Dermis blood vessel endothelial cell (primary cell): Measurements from ENCODE around the gene CLTRN. TPM values are rescaled to one million over a fixed set of nuclear protein-coding genes. Genes with fewer than 3 reads are reported as not detected.

Experiments used
- DNase-seq: peaks from one replicate; pipeline ENCODE4 v3.0.0; 2010
- total RNA-seq: library from RNA; depleted of rRNA; stranded (reverse); fragments of >200 nt; gene quantifications from 2 replicates; pipeline ENCODE4 v1.2.3, GENCODE V29; 2014

The CLTRN gene
- total RNA-seq, 1 donor from 2014 or later: 0.17 TPM

DNA sequence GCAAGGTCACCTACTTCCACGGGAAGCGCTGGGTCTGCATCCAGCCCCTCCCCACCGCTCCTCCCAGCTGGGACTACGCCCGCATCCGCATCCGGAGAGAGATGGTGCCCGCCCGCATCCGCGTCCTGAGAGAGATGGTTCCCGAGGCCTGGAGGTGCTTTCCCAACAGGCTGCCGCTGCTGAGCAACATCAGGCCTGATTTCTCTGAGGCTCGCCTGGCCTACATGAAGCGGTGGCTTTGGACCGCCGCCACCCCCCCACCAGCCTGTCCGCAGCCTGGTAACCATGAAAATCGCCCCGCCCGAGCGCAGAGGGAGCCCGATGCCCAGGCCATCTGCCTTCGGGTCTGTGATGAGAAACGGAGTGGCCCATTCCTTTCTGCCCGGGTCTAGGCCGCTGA lies 18.1 kb downstream of the CLTRN start:
- no peak for DNase-seq

GRCh38 chrX:15646031-15646430 lies 18.6 kb downstream of the CLTRN start:
- no peak for DNase-seq

- DNase-seq: no peak
These were observed 19.3 kb downstream of the CLTRN start for GRCh38 chrX:15645266-15645665.

DNA sequence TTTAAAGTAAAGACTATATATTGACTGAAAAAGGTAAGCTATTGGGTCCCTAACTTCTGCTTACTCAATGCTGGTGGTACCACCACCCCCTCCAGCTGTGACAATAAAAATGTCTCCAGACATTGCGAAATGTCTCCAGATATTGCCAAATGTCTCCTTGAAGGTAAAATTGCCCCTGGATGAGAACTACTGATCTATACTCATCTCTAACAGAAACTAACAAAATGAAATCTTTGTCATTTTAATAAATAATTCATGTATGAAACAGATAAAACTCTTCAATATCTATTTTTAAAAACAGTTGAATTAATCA lies 20.1 kb downstream of the CLTRN start:
- DNase-seq: no peak

- no peak for DNase-seq
These were observed 20.6 kb downstream of the CLTRN start for GRCh38 chrX:15643786-15644559.

DNA sequence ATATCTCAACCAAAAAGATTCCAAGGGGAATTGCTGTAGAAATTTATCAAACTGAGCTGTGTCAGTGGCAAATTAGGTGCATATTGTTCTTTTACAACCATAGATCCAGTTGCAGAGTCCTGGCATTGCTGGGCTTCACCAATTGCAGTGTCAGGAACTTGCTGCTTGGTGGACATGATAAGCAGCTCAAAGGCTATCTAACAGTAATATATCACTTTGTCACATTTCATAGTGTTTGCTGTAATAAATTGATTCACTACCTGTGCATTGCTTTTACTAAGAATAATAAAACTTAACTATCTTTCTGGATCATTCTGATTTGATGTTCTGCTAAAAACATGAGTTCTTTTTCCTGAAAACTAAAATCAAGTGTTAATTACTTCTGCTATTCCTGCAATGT lies 33.0 kb downstream of the CLTRN start:
- DNase-seq: no peak

DNA sequence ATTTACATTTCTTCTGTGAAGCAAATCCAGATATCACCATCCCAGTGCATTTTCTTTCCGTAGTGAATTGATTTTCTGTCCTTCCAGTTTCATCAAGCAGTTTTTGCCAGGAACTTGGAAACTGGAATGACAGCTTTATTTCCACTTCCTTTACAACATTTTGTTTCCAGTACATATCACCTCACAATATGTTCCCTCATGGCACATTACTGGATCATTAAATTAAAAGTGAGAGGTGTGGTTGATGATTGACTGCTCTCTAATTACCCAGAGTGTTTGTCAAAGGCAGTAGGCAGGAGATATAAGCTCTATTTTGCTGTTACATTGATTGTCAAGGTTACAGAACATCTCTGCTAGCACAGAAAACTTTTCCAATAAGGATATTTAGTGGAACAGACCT lies 41.6 kb downstream of the CLTRN start:
- DNase-seq: no peak

DNA sequence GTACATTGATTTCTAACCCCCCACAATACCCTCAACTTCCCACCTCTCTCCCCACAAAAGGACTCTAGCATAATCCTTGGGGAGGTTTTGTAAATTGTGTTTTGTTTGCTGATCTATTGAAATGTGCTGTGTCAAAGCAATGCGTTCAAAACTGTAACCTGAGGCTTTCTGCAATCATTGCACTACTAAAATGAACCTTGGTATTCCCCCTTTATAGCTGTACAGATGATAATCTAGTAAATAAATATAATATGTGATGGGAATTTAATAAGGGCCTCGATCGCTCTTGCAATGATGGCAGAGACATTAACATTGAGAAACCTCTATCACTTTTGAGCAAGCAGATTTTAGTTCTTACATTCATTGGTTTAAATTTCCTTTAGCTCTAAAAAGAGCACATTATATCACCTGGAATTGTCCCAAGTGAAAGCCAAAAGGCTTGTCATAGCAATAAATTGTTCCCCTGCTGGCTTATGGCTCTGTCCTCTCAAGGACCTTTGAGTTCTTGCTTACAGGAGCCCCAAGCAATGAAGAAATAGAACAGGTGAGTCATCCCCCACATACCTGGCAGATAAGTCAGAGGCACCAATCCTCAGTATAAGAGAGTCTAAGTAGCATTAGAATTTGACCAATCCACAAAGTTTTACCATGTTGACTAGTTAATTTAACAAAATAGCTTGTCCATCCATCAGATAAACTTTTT lies 45.4 kb downstream of the CLTRN start:
- no peak for DNase-seq

DNA sequence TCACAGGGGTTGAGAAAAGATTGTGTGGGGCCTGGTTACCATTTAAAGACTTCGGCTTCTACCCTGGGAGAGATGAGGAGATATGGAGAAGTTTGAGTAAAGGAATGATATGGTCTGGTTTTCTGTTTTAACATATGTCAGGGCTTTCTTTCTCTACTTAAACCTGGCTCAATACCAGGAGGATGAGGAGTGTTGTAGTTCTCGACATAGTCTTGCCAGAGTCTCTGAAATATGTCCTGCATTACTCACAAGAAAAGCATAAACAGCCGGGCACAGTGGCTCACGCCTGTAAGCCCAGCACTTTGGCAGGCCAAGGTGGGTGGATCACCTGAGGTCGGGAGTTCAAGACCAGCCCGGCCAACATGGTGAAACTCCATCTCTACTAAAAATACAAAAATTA lies 47.5 kb downstream of the CLTRN start:
- DNase-seq: no peak

DNA sequence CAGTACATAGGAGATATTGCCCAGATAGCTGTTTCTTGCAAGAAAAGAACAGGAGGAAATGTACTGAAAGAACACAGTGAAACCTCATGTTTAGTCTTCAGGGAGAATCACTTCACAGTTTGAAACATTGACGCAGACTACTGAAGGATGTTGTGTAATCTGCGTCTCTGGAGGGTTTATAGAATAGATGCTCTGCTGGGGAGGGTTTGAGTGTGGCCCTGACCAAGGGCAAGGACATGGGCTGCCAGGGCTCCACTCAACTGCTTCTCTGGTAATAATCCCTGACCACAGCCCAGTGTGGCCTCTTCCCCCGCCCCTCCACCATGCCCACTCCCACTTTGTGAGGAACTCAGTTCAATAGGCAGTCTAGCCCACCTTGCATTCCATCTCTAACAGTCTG lies 48.1 kb downstream of the CLTRN start:
- no peak for DNase-seq

- no peak for DNase-seq
These were observed 57.5 kb downstream of the CLTRN start for GRCh38 chrX:15607067-15607466.

DNA sequence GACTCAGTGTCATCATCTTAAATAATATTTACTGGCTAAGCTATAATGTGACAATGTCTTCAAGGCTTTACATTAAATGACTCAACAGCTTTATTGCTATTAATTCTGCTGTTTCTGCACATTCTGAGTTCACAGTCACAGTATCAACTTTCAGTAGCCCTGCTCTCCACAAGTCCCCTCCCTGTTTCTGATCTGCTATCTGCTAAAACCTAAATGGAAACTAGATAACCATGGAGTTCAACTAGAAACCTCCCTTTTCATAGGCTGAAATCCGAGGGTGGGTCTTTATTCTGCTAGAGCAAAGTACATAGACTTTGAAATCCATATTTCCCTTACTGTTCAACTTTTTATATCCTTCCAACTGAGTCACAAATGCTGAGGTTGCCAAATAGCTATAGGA lies 58.5 kb downstream of the CLTRN start:
- no peak for DNase-seq

- DNase-seq: no peak
These were observed 59.4 kb downstream of the CLTRN start for GRCh38 chrX:15605226-15605625.

- no peak for DNase-seq
These were observed 61.8 kb downstream of the CLTRN start for GRCh38 chrX:15602761-15603160.

- no peak for DNase-seq
These were observed 62.7 kb downstream of the CLTRN start for GRCh38 chrX:15601932-15602331.

DNA sequence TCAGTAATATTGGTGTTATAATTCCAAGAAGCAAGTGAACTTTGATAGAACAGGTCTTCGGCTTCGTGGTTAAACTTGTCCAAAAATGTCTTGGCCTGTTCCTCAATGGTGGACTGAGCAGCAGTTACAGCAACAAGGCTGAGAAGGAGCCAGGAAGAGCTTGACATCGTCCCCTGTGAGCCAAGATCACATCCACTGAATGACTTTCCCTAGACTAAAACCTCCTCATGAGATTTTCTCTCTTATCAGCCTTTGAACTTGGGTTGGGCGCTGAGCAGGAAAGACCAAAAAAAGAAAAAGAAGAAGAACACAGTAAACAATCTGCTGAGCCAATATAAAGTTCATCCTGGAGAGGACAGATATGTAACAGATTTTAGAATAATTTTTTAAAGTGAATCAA lies 63.9 kb downstream of the CLTRN start, which contains the start of gene ACE2:
Gene ACE2, minus strand, starts transcription at position 216 of the 400 bp plus-strand sequence. Its CDS starts 49 bp downstream, at position 167.
- no peak for DNase-seq

- DNase-seq: no peak
These were observed 64.6 kb downstream of the CLTRN start for GRCh38 chrX:15600049-15600448.

GRCh38 chrX:15599461-15599860 lies 65.1 kb downstream of the CLTRN start:
- DNase-seq: no peak

DNA sequence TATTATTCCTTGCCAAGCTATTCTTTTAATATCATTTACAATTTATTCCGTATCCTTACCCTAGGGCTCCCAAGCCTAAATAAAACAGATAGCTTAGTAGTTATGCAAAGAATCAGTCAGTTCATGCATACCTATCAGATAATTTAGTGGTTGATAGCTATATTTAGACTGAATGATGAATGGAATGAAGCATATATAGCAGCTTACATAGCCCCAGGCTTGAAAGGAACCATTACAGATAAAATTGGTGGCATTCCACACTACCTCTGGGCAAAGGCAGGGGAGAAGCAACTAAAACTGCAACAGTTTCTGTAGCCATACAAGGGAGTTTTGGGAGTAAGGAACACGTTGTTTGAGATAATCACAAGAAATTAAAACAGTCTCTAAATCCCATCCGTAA lies 66.6 kb downstream of the CLTRN start:
- no peak for DNase-seq

DNA sequence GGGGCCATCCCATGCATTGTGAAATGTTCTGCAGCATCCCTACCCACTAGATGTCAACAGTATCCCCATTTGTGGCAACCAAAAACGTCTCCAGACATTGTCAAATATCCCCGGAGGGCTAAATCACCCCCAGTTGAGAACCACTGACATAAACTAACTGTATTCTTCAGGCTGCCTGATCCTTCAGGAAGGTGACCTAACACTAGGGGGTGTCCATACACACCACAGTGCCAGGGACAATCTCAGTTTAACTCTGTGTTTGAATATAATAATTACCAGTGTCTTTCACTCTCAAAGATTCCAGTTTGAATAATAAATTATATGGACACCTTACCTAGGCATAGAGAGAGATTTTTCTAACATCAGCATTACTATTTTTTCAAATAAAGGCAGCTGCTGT lies 70.2 kb downstream of the CLTRN start:
- DNase-seq: peak; percentile 2

GRCh38 chrX:15579778-15580747 lies 84.5 kb downstream of the CLTRN start:
- peak; percentile 41 for DNase-seq
